Fibroblast of pulmonary artery (primary cell): ENCODE measurements around the gene TARDBP.

Source experiments
- DNase-seq: peaks from one replicate; pipeline ENCODE4 v3.0.0-alpha.2; 2010; ENCODE audit warnings: low read depth
- H3K4me3 ChIP-seq: replicated peaks from 2 replicates; pipeline ENCODE4 v1.5.1; 2011; ENCODE audit warnings: low read depth, mild to moderate bottlenecking, control low read depth, low read length, moderate library complexity
- CTCF ChIP-seq: IDR thresholded peaks from 2 replicates; pipeline ENCODE4 v1.5.1; 2011; ENCODE audit warnings: mild to moderate bottlenecking, control low read depth, low read length, inconsistent platforms; ENCODE audit errors: missing control alignments

TARDBP gene

GRCh38 chr1:11051781-11052511, 39.5 kb downstream of the TARDBP start:
- no peak for TF ChIP-seq CTCF
- DNase-seq, result peak; percentile 17
- H3K4me3 ChIP-seq, result no peak overlapping the region

- DNase-seq, result no peak
- no peak for TF ChIP-seq CTCF
- no peak overlapping the region for H3K4me3 ChIP-seq
These were observed 40.6 kb downstream of the TARDBP start for GRCh38 chr1:11052839-11053757.

- no peak overlapping the region for H3K4me3 ChIP-seq
- TF ChIP-seq CTCF, result no peak
- DNase-seq, result peak; percentile 26
These were observed 41.3 kb downstream of the TARDBP start for GRCh38 chr1:11053758-11054137.

- no peak for DNase-seq
- H3K4me3 ChIP-seq, result no peak overlapping the region
- TF ChIP-seq CTCF, result no peak
These were observed 41.7 kb downstream of the TARDBP start for GRCh38 chr1:11054181-11054580.

GRCh38 chr1:11054666-11055065, 42.2 kb downstream of the TARDBP start:
- TF ChIP-seq CTCF, result no peak
- no peak overlapping the region for H3K4me3 ChIP-seq
- no peak for DNase-seq

GRCh38 chr1:11055676-11056075, 43.2 kb downstream of the TARDBP start:
- DNase-seq, result no peak
- H3K4me3 ChIP-seq, result no peak overlapping the region

More at GRCh38 chr1:11055676-11056075, 43.2 kb downstream of the TARDBP start:
- TF ChIP-seq CTCF, result no peak
